Effector memory CD4-positive, alpha-beta T cell (primary cell): ENCODE results near the gene NPAS1.

ENCODE experiments used
- DNase-seq, 3 donors: peaks; one replicate each; pipeline ENCODE4 v3.0.0-alpha.2; 2020
- H3K27ac ChIP-seq: 2 replicates; pipeline ENCODE4 v1.7.0; 2013; ENCODE audit warnings: mild to moderate bottlenecking, low read length, moderate library complexity; ENCODE audit not compliant: insufficient read depth, poor library complexity, severe bottlenecking
- H3K27me3 ChIP-seq: replicated peaks from 2 replicates; pipeline ENCODE4 v1.7.0; 2013; ENCODE audit warnings: mild to moderate bottlenecking, low read length; ENCODE audit not compliant: insufficient read depth, control insufficient read depth, poor library complexity, severe bottlenecking
- H3K36me3 ChIP-seq: 2 replicates; pipeline ENCODE4 v1.7.0; 2013; ENCODE audit warnings: mild to moderate bottlenecking, low read length, moderate library complexity; ENCODE audit not compliant: control insufficient read depth, insufficient read depth
- H3K4me1 ChIP-seq: 2 replicates; pipeline ENCODE4 v1.7.0; 2013; ENCODE audit warnings: low read length, mild to moderate bottlenecking; ENCODE audit not compliant: control insufficient read depth, insufficient read depth, poor library complexity, severe bottlenecking
- H3K4me3 ChIP-seq: 2 replicates; pipeline ENCODE4 v1.7.0; 2013; ENCODE audit warnings: low read length, low read depth, mild to moderate bottlenecking; ENCODE audit not compliant: insufficient read depth, poor library complexity, severe bottlenecking
- H3K9me3 ChIP-seq: 2 replicates; pipeline ENCODE4 v1.7.0; 2013; ENCODE audit warnings: mild to moderate bottlenecking, low read length, moderate library complexity; ENCODE audit not compliant: control insufficient read depth

NPAS1 gene

GRCh38 chr19:47026156-47026555 is 6.5 kb downstream of the NPAS1 start:
- H3K4me3 ChIP-seq = no peak overlapping the region
- H3K9me3 ChIP-seq = no peaks in the 10 kb centered on the region
- no peak overlapping the region for H3K27ac ChIP-seq
- peaks cover 55% of the 10 kb centered on the region for H3K27me3 ChIP-seq
- no peaks in the 10 kb centered on the region for H3K36me3 ChIP-seq
- no peak for DNase-seq
- H3K4me1 ChIP-seq = peaks cover 23% of the 10 kb centered on the region

DNA sequence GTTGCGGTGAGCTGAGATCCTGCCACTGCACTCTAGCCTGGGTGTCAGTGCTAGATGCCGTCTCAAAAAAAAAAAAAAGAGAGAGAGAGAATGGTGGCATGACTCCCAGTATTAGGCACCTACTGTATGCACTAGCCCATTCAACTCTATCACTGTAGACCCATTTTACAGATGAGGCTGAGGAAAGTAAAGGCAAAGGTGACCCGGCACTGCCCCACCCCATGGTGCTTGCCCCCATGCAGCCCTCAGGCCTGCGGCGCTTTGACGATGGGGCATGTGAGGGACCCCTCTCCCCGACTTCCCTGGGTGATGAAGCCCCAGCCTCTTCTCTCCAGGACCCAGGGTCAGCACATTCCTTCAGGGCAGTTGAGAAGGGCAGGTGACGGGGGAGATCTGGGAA is 7.3 kb downstream of the NPAS1 start:
- no peak for DNase-seq
- Histone ChIP-seq H3K4me3 (no peak overlapping the region), H3K36me3 (no peaks in the 10 kb centered on the region), H3K27me3 (peaks cover 48% of the 10 kb centered on the region), H3K27ac (no peak overlapping the region), H3K4me1 (peaks cover 16% of the 10 kb centered on the region), H3K9me3 (no peaks in the 10 kb centered on the region)

GRCh38 chr19:47027586-47028088 is 8.0 kb downstream of the NPAS1 start:
- peaks cover 13% of the 10 kb centered on the region for H3K4me1 ChIP-seq
- H3K36me3 ChIP-seq = no peaks in the 10 kb centered on the region
- peaks cover 41% of the 10 kb centered on the region for H3K27me3 ChIP-seq
- no peak overlapping the region for H3K27ac ChIP-seq
- no peak overlapping the region for H3K4me3 ChIP-seq
- no peaks in the 10 kb centered on the region for H3K9me3 ChIP-seq
- DNase-seq = no peak

DNA sequence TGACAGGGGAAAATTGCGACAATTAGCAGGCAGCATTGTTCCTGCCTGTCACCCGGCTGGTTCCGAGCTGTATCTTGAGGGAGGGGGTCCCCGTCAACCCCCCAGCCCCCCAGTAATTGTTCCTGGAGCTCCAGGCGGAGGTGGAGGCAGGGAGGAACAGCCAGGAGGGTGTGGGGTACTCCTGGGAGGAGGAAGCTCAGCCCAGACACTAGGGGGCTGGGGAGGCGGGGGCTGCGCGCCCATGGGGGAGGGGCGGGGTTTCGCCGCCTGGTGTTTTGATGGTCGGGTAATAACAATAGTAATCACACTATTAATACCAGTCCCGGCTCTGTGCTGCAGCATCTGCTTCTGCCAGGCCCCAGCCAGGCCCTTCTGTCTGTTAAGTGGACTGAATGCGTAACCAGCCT is 8.6 kb downstream of the NPAS1 start:
- Histone ChIP-seq H3K9me3 (no peaks in the 10 kb centered on the region), H3K4me3 (no peak overlapping the region), H3K4me1 (peaks cover 7% of the 10 kb centered on the region), H3K27me3 (peaks cover 36% of the 10 kb centered on the region), H3K36me3 (no peaks in the 10 kb centered on the region), H3K27ac (no peak overlapping the region)
- DNase-seq = no peak

DNA sequence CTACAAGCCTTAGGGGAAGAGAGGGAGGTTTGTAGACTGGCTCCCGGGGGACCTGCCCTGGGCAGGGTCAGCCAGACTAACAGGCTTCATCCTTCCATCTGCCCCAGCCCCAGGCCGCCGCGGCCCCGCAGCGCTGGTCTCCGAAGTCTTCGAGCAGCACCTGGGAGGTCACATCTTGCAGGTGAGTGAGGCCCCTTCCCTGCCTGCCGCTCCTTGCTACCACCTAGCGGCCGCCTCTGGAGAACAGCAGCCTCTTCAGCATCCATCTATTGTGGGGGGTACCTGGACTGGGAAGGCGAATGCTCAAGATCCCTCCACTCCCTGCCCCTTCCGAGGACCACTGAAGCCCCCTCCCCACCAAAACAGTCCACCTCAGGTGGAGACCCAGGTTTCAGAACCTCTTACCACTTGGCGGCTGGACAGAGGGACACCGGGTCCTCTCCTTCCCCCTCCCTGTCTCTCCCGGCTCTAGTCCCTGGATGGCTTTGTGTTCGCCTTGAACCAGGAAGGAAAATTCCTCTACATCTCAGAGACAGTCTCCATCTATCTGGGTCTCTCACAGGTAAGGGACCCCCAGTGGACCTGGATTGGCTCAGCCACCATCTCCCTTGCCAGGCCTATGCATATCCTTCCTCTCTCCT is 12.7 kb downstream of the NPAS1 start:
- DNase-seq = peak; percentile 22 to 49 (median 41)
- H3K27me3 ChIP-seq = peaks cover 25% of the 10 kb centered on the region

GRCh38 chr19:47035127-47036096 is 15.8 kb downstream of the NPAS1 start:
- Histone ChIP-seq H3K36me3 (no peaks in the 10 kb centered on the region), H3K27ac (peak overlapping the region; percentile 5), H3K4me1 (peaks cover 17% of the 10 kb centered on the region), H3K27me3 (peaks cover 6% of the 10 kb centered on the region), H3K4me3 (peak overlapping the region; percentile 51), H3K9me3 (no peaks in the 10 kb centered on the region)
- peak; percentile 90 to 92 (median 90) for DNase-seq

More for the DNA sequence above, 12.7 kb downstream of the NPAS1 start:
- Histone ChIP-seq H3K4me1 (peaks cover 17% of the 10 kb centered on the region), H3K36me3 (no peaks in the 10 kb centered on the region), H3K9me3 (no peaks in the 10 kb centered on the region), H3K4me3 (no peak overlapping the region), H3K27ac (no peak overlapping the region)

DNA sequence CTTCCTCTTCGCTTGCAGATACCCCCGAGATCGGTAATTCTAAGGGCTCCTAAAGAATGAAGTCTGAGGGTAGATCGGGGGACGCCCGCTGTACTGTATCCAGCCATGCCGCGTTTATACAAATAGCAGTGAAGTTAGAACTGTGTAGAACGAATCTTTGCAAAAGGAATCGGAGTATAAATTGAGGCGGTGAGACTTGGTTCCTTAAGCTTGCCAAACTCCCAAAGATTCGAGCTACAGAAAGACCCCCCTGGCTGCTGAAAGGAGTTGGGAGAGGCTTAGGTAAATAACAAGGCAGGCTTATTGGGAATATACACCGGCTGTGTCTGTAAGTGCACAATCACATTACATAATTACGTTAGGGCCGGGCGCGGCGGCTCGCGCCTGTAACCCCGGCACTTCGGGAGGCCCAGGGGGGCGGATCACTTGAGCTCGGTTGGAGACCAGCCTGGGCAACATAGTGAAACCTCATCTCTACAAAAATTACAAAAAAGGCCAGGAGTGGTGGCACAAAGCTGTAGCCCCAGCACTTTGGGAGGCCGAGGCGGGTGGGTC is 16.5 kb downstream of the NPAS1 start:
- H3K9me3 ChIP-seq = no peaks in the 10 kb centered on the region
- H3K36me3 ChIP-seq = no peaks in the 10 kb centered on the region
- H3K4me1 ChIP-seq = peaks cover 17% of the 10 kb centered on the region
- H3K27me3 ChIP-seq = no peaks in the 10 kb centered on the region
- H3K27ac ChIP-seq = peak overlapping the region; percentile 5
- peak overlapping the region; percentile 51 for H3K4me3 ChIP-seq
- DNase-seq = no peak

- Histone ChIP-seq H3K27me3 (no peaks in the 10 kb centered on the region), H3K4me3 (no peak overlapping the region), H3K9me3 (no peaks in the 10 kb centered on the region), H3K36me3 (no peaks in the 10 kb centered on the region), H3K4me1 (peaks cover 12% of the 10 kb centered on the region), H3K27ac (no peak overlapping the region)
- no peak for DNase-seq
These were observed 18.1 kb downstream of the NPAS1 start for GRCh38 chr19:47037766-47038165.

- Histone ChIP-seq H3K4me1 (peaks cover 12% of the 10 kb centered on the region), H3K4me3 (no peak overlapping the region), H3K27ac (no peak overlapping the region), H3K27me3 (no peaks in the 10 kb centered on the region), H3K36me3 (no peaks in the 10 kb centered on the region), H3K9me3 (no peaks in the 10 kb centered on the region)
- DNase-seq = no peak
These were observed 19.7 kb downstream of the NPAS1 start for GRCh38 chr19:47039239-47039874.
